Retina (tissue), 1 donor: ENCODE results near the gene KLF17.

Source experiments
- DNase-seq: peaks from one replicate; pipeline ENCODE4 v3.0.0-alpha.2; 2016

Gene KLF17

GRCh38 chr1:44118682-44119081 lies at the start of gene KLF17:
KLF17 (plus strand) TSS chr1:44118821; CDS start chr1:44118908, 87 bp downstream.
- no peak for DNase-seq

GRCh38 chr1:44071461-44071860 lies 47.2 kb upstream of the KLF17 start:
- DNase-seq: no peak

GRCh38 chr1:44072204-44072603 lies 46.4 kb upstream of the KLF17 start:
- no peak for DNase-seq

DNA sequence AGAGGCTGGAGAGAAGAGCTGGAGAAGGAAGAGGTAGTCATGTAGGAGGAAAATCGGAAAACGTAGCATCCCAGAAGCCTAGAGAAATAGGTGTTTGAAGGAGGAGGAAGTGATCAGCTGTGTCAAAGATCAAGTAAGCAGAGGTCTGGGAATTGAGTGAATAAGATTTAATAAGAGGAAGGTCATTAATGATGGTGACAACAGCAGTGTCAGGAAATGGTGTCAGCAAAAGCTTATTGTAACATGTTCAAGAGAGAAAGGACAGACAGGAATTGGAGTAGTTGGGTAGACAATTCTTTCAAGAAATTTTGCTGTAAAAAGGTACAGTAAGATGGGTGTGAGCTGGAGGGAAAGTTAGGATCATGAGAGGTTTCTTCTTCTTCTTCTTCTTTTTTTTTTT lies 45.8 kb upstream of the KLF17 start:
- DNase-seq: no peak

GRCh38 chr1:44073528-44073927 lies 45.1 kb upstream of the KLF17 start:
- no peak for DNase-seq

DNA sequence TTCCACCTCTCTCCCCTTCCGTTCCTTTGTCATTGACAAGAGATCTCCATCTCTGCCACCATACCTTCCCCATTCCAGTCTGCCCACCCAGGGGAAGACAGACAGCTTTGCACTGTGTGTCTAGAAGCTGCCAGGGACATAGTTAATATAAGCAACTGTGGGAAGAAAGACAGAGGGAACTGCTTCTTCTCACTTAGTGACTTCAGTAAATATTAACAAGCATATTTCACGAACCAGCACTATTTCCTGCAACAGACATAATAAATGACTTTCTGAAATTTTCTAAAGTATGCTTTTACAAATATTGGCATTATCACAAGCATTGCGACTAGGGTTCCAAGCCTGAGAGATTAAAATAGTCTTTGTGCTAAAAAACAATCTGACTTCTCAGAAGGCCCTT lies 44.2 kb upstream of the KLF17 start:
- DNase-seq: no peak

GRCh38 chr1:44076066-44076465 lies 42.6 kb upstream of the KLF17 start:
- DNase-seq: no peak

DNA sequence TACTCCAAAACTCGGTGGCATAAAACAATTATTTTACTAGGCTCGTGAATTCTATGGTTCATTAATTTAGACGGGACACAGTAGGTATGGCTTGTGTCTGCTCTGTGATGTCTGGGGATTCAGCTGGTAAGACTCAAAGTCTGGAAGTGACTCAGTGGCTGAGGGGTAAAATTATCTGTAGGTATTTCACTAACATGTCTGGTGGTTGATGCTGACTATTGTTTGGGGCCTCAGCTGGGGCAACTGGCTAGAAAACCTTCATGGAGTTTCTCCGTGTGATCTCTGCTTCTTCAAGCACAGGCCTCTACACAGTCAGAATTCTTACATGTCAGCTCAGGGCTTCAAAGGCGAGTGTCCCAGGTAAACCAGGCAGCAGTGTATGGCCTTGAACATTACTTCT lies 41.2 kb upstream of the KLF17 start:
- DNase-seq: no peak

DNA sequence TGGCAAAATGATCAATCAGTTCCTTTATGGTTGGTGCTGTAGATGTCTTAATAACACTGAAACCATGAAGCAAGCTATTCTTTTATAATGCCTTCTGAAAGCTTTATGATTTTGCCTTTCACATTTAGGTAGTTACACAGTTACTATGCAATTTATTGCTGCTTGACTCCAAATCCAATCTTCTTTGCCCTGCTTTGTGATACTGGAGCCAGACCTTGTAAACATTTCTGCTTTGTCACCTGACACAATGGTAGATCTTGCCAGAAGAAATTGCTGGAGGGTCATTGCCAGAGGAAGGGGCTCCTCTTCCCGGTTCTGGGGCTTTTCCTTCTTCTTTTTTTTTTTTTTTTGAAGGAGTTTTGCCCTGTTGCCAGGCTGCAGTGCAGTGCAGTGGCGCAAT lies 40.5 kb upstream of the KLF17 start:
- DNase-seq: no peak

DNA sequence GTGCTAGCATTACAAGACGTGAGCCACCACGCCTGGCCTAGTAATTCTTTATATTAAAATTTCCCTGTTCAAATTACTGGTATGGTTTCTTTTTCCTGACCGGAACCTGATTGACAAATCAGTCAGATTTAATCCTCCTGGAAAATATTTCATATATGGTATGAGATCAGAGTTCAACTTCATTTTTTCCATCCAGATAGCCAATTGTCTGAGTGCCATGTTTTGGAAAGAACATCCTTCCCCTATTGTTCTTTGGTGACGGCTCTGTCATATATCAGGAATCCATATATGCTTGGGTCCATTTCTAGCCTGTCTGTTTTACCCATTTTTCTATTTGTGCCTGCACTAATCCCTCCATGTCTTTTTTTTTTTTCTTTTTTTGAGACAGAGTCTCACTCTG lies 39.1 kb upstream of the KLF17 start:
- no peak for DNase-seq

- no peak for DNase-seq
These were observed 33.5 kb upstream of the KLF17 start for GRCh38 chr1:44084998-44085675.

- DNase-seq: no peak
These were observed 31.7 kb upstream of the KLF17 start for GRCh38 chr1:44086692-44087474.

DNA sequence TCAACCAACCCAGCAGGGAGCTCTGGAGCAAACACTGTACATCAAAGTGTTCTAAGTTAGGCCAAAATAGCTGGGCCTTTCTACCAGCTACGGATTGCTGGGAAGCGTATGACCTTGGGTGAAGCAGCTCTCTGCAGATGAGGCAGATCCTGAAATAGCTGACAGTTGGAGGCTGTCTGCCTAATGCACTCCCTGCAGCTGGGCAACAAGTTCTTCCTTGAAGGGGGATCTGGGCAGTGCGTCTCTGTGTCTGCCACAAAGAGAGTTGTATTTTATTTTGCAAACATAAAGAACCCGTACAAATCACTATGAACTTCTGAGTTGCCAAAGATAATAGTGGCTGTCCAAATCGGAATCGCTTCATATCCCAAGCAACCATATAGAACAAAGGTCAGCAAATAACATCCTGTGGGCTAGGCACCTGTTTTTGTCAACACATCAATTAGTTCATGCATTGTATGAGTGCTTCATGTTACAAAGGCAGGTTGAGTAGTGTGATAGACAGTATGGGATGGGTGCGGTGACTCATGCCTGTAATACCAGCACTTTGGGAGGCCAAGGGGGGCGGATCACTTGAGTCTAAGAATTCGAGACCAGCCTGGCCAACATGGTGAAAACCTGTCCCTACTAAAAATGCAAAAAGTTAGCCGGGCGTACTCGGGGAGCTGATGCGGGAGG lies 29.1 kb upstream of the KLF17 start:
- DNase-seq: no peak

DNA sequence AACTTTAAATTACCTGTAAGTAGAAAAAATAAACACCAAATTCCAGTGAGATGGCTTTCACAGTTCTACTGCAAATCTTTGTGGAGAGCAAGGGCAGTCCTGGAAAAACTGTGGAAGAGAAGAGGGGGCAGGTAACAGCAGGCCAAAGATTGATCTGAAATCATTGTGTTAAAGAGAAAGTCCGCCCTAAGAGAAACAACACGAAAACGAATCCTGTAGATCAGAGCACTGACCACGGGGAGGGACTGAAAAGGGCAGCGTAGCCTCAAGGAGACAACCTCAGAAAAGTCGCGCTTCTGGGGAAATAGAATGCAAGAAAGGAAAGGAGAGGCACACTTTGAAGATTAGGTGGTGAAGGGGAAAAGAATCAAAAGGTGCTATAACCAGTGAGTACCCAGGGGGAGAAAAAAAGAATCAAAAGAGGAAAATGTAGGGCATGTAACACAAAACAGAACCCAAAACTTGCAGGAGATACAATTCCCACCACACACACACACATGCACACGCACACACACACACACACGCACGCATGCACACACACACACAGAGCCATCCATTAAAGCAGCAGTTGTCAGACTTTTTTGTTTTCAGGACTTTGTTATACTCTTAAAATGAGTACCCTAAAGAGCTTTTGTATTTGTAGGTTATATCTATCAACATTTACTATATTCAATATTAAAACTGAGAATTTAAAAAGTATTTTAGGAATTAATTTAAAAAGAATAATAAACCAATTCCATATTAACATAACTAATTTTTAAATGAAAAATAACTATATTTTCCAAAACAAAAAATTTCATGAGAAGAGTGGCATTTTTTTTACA lies 28.0 kb upstream of the KLF17 start:
- DNase-seq: no peak

DNA sequence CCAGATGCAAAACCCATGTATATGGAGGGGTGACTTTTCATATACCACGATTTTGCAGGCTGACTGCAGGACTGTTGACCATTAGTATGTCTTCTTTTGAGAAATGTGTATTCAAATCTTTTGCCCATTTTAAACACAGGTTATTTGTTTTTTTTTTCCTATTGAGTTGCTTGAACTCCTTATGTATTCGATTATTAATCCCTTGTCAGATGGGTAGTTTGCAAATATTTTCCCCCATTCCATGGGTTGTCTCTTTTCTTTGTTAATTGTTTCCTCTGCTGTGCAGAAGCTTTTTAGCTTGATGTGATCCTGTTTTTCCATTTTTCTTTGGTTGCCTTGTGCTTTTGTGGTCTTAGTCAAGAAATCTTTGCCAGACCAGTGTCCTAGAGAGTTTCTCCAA lies 24.6 kb upstream of the KLF17 start:
- no peak for DNase-seq

DNA sequence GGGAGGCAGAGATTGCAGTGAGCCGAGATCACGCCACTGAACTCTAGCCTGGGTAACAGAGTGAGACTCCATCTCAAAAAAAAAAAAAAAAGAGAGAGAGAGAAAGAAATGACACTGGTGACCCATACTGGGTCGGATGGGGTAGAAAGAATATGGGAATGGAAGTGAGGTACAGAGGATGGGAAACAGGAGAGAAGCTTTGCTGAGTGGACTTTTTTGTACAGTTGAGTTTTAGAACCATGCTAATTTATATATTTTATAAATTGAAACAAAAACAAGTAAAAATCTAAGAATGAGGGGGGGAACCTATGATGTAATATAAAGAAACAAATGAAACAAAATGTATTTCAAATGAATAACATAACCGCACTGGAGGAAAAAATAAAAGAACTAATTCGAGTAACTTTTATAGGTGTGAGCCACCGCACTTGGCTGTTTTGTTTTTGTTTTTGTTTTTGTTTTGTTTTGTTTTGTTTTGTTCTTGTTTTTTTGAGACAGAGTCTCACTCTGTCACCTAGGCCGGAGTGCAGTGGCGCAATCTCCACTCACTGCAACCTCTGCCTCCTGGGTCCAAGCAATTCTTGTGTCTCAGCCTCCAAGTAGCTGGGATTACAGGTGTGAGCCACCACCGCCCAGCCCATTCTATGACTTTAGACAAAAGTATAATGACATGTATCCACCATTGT lies 18.3 kb upstream of the KLF17 start:
- no peak for DNase-seq

DNA sequence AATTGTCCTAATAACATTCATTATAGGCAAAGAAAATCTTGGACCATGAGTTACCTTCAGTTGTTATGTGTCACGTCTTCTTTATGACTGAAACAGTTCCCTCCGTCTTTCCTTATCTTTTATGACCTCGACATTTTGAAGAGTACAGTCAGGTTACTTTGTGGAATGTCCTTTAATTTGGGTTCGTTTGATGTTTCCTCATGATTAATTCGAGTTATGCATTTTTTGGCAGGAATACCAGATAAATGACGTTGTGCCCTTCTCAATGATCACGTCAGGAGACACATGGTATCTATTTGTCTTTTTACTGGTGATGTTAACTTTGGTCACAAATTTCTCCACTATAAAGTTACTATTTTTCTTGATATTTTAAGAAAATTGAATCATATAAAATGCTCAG lies 17.3 kb upstream of the KLF17 start:
- no peak for DNase-seq

- DNase-seq: peak; percentile 31
These were observed 15.1 kb upstream of the KLF17 start for GRCh38 chr1:44103270-44104131.

- no peak for DNase-seq
These were observed 12.8 kb upstream of the KLF17 start for GRCh38 chr1:44105810-44106209.

DNA sequence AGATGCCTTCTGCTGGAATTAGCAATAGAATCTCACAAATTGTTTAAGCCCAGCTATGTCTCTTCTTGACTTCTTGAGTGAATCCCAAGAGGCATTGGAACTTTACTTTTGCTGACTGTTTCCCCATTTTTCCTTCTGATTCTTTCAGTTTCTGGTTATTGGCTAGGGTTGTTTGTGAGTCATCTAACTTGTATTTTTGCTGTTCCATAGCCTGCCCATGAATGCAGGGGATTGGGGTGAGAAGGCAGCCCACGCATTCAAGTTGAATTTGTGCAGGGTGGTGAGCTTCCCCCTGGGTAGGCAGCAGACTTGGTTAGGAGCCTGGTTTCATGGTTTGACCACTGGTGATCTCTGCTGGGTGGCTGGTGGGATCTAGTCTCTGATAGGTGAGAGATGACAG lies 10.4 kb upstream of the KLF17 start:
- DNase-seq: no peak

- DNase-seq: no peak
These were observed 9.7 kb upstream of the KLF17 start for GRCh38 chr1:44108971-44109370.

- no peak for DNase-seq
These were observed 7.7 kb upstream of the KLF17 start for GRCh38 chr1:44110916-44111315.
